Measurements from ENCODE around the gene TIGD4.

DNA sequence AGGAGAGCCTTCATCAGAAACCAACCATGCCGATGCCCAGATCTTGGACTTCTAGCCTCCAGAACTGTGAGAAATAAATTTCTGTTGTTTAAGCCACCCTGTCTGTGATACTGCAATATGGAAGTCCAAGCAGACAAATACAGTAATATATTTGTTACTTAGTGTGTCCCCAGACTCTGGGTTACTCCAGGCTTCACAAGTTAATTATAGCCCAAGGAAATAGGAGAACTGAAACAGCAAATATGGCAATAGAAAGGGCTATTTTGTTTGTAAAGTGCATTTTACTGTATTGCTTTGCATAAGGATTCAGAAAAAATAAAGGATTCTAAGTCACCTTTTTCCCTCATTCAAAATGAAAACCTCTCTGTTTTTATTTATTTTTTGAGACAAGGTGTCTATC lies 15.7 kb downstream of the TIGD4 start:
- TF ChIP-seq EZH2 (IDR thresholded peaks at IDR 0.05; ENCODE audit: borderline replicate concordance, low read depth, low read length, poor library complexity, severe bottlenecking), result no peak
- TF ChIP-seq CTCF (conservative IDR thresholded peaks at IDR 0.05; ENCODE audit: low read depth, low read length), result no peak

Measured in A673 (cell line).